GM18873 (cell line): ENCODE data around the gene C10orf71.

ENCODE experiments used
- ATAC-seq: cut with Tn5 transposase; IDR thresholded peaks from one replicate; pipeline ENCODE4 v1.9.1; 2021; ENCODE audit warnings: mild to moderate bottlenecking, moderate library complexity, moderate number of reproducible peaks; ENCODE audit not compliant: unreplicated experiment, low FRiP score

The C10orf71 gene

DNA sequence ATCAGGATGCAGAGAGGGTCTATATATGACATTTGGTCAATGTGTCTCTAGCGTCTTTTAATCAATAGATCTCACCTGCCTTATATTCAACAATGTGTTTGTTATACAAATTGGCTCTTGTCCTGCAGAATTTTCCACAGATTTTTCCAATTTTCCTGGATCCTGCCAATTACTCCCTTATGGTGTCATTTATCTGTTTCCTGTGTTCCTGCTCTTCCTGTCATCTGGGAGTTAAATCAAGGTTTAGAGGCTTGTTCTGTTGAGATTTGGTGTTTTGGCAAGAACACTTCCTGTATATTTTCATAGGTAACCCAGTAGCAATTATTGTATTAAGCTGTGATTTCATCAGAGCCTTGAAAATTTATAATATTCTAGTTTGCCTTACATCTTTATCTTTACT lies 8.8 kb upstream of the C10orf71 start:
- no peak for ATAC-seq

DNA sequence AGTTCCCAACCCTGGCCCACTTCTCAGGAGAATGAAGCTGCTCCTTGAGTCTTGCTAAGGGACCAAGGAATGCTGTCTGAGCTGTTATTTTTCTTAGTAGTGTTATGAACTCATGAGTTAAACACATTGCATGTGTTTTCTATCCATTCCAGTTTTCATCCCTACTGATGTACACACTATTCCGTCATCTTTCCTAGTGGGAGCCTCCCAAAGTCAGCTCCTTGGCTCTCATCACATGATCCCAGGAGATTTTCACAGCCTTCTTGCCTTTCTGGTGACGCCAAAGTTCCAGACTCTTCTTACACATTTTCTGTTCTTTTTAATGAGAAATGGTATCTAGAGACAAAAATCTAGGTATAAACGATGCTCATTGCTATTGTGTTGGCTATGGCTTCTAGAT lies 8.4 kb upstream of the C10orf71 start:
- ATAC-seq = no peak

DNA sequence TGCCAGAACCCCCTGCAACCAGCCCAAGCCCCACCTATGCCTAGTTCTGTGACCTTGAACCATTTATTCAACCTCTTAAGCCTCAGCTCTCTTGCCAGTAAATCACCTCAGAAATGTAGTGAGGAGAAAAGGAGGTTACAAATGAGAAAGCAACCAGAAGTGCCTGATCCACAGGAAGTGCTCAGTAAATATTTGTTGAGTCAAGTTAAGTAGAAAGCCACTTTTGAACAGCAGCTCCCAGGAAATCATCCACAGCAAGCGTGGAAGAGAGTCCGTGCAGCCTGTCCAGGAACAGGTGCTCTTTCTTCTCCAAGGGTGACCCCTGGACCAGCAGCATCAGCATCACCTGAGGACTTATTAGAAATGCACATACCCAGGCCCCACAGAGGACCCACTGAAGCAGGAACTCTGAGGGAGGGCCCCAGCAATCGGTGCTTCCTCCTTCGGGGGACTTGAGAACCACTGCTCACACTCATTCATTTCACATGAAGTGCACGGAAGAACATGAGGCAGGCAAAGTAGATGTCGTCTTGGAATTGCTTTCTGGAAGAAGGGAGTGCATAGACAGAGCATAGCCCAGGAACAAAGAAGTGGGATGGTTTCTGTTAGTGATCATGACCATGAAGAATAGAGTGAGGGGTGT lies 6.3 kb upstream of the C10orf71 start:
- ATAC-seq = no peak

DNA sequence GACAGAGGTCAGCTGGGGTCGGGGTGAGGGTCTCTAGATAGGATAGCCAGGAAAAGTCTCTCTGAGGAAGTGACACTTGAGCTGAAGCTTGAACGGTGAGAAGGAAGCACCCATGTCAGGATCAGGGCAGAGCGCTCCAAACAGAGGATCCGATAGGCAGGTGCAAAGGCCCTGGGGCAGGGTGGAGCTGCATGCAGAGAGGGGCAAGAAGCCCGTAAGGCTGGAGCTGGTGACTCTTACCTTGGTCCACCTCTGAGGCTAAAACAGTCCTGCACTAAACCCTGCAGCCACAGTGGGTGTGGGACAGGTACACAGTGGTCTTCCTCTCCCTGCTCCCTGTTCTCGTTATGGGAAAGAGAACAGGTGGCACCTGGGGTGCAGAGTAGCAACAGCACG lies 5.8 kb upstream of the C10orf71 start:
- no peak for ATAC-seq

DNA sequence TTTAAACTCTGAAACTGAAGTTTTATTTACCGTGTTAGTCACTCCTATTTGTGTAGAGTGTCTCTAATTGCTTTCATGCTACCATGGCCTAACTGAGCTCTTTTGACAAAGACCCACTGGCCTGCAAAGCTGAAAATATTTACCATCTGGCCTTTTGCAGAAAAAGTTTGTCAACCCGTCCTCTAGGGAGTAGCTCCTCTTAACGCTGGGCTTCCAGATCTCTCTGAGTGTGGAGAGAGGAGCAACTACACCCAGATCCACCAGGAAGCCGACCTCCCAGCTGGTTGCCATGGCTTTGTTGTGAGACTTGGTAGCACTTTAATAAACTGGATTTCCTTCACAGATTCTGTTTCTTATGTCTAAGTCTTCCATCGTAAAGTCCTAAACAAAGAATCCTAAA lies 4.2 kb upstream of the C10orf71 start:
- no peak for ATAC-seq

DNA sequence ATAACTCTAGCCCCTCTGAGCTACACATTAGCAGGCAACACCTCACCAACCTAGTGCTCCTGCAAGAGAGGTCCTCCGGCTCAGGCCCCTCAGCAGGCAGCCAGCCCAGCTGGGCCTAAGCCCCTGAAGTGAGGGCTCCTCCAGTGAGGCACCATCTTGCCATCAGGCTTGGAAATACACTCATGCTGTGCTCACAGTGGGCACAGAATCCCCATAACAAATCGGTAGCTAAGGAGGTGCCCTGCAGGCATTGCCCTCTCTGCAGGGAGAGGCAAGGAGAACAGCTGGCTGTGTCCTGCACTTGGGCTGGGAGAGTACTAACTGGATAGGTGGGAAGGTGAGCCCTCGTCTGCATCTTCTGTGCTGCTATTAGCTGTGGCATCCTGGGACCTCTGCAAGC lies 3.7 kb upstream of the C10orf71 start:
- ATAC-seq = no peak

DNA sequence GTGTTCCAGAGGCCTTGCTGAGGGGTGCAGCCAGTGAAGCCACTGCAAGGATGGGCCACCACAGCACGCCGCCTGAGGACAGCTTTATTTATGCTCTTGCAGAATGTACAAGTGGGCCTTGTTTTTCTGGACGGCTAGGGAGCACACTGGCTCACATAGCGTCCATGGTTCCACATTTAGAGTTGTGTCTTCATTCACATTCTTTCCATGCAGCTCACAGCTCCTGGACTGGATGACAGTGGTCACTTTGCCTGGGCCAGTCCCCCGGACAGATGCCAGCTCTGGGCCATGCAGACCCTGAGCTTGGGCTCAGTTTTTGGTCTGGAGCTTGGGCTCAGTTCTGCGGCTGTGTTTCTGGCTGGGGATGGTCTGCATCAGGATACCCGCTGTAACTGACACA lies 2.6 kb upstream of the C10orf71 start:
- ATAC-seq = no peak

DNA sequence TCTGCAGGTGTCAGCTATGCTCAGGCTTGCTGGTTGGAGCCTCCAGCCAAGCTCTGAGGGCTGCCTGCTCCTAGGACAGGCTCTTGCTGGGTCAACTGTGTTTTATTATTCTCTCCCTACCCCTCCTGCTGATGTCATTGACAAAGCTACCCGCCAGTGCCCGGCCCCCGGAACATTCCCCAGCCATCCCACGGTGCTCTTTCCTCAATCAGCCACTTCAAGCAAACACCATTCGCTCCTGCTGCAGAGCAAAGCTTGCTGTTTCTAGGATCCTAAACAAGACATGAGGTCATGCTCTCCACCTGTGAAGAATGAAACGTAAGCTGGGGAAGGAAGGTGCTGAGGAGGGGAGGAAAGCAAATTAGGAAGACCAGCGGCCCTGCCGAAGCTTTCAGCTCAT lies 2.1 kb upstream of the C10orf71 start:
- ATAC-seq = no peak

DNA sequence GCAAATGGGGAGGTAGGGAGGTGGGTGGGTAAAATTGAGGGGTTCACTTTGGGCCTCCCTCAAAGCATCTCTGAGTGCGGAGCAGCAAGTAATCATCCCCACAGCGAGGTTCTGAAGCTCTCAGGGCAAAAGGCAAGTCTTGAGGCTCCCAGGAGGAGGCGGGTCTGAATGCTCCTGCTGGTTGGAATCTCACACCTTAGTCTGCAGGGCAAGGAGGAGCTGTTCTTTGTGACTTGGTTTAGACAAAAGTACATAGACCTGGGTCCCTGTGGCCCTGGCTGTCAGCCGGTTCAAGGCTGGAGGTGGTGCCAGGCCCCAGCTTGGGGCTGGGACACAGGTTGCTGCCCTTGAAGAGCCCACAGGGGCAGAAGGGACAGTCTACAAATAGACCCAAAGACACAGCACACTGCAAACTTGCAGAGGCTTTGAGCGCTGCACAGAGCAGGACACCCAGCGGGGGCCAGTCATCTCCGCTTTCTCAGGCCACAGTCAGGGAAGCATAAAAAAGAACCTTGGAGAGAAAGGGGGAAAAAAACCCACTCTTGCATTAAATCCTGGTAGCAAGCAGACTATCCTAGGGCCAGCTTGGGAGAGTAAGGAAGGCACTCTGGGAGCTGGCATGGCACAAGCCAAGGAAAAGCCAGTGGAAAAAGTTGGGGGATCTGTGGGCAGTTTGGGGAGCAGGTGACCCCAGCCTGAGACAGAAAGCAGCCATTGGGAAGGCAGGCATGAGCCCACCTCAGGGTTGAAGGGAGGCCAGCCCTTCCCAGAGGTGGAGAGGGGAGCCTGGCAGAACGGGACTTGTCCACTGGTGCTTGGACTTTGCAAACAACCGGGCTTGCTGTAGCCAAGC lies 926 bp upstream of the C10orf71 start:
- ATAC-seq = no peak

DNA sequence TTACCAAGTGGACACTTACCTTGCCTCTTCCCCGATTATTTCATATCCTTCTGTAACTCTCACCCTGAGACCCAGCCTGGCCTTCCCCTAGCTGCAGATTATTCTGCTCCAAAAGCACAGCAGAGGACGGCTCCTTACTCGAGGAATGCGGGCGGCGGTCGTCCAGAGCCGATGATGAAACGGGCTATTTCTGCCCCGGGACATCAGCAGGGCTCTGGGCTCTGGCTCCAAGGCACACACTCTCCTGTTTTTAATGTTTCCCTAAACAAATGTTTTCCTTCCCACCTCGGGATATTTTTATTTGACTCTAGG lies 343 bp upstream of the C10orf71 start:
- no peak for ATAC-seq

DNA sequence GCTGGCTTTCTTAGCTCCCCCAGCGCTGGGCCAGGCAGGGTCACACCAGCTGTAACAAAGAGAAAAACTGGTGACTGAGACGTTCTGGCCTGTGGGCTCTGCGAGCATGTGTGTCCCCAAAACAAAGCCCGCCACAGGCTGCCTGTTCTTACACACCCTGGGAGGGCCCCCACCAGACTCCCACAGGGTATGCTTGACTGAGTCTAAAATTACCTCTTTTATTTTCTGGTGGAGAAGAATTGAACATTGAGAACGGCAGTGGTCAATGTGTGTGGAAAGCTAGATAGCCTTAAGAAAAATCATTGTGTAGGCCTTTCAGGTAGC lies 808 bp downstream of the C10orf71 start:
- ATAC-seq = peak; percentile 58

DNA sequence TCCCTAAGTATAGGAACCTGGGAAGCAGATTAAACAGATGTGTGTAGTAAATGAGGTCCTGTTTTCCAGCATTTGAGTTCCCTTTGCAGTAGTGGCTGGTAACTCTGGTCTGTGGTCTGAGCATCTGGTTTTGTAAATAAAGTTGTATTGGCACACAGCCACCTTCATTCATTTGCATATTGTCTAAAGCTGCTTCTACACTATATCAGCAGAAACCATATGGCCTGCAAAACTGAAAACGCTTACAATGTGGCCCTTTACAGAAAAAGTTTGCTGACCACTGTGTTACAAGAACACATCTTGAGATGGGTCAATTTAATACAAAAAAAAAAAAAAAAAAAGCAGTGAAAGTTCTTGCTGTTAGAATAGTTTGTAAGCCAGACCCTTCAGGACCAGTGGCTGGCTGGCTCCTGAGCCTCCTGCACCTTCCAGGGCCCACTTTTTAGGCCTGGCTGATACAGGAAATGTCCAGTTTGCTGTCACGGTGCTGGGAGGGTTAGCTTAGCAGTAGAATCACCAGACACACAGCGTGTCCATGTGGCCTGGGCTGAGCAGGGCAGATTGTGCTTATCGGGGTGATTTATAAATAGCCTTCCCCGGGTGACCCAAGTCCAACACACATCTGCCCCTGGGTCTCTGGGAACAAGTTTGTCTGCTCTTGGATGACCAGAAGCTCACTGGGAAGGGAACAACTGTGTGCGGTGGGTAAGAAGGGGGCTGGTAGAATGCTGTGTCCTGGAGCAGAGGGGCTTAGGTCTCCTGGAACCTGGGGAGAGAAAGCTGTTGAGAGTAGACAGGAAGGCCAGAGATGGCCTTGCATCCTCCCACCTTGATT lies 1.4 kb downstream of the C10orf71 start:
- ATAC-seq = peak; percentile 68

DNA sequence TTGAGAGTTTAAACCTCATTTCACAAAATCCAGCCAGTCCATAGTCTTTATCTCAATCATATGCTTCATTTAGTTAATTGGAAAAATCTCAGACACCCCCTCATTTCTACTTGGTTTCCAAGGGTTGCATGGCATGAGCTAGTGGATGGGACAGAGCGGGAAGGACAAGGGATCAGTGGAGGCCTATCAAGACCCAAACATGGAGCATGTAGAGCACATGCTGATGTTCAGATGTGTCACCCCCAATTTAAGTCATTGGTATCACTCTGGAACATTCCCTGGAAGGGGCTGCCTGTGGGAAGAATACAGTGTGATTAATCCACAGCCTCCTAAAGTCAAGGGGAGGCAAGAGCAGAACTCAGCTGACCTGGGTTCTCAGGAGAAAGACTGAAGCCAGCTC lies 2.3 kb downstream of the C10orf71 start:
- ATAC-seq = no peak

DNA sequence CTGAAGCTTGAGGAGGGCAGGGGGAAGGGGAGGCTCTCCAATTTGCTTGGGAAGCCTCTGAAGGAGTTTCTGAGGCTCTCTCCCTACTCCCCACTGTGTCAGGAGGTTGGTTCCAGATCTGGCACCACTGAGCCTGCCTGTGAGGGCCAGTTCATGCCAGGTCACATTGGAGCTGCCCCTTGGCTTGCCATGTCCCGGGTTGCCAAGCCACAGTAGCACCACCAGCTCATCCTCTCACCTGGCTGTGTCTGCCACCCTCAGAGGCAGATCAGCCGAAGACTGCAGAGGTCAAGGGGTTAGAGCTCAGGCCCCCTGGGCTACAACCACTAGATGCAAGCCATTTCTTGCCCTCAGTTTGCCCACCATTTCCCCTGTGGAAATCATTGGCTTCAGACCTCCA lies 3.1 kb downstream of the C10orf71 start:
- no peak for ATAC-seq

DNA sequence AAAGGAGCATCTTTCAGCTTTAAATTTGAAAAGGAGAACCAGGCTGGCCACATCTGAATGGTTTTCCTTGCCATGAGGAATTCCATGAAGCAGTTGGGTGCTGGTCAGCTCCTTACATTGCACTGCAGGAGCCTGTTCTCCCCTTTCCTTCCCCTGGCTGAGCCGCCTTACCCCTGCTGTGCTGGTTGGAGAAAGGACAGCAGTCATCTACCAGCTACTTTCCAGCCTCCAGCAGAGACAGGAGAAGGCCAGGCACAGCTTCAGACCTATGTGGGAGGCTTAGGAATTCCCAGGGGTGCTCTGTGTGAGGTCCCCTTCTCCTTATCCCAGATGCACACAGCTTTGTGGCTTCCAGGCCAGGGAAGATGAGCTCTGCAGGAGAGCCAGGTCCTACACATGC lies 4.7 kb downstream of the C10orf71 start:
- ATAC-seq = no peak

DNA sequence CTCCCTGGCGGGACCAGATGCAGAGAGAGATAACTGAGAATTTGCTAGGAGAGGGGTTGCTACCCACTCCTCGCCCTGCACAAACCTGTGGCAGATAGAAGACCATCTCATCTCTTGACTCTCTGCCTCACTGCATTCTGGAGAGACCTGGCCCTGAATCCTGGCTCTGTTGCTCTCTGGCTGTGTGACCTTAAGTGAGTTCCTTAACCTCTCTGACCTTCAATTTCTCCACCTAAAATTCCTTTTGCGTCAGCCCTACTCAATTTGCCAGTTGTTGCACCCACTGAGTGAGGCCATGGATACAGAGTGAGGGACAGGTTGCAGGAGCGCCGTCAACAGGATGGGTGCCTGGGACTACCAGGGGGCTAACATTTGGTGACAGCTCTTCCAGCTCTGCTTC lies 5.2 kb downstream of the C10orf71 start:
- no peak for ATAC-seq

DNA sequence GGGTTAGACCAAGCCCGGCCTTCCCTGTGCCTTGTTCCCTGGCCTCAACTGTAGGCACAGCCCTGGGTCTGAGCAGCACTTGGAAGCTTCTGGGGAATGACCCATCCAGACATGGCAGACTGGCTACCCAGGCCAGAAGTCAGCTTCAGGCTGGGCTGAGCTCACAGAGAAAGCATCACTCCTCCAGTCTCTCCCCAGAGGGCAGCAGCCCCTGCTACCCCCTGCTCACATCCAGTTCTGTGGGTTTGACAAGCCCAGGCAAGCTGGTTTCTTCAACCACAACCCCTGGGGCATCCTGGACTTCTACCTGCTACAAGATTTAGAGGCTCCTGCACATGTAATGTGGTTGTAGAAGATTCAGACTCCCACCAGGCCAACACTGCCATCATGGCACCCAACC lies 9.0 kb downstream of the C10orf71 start:
- no peak for ATAC-seq

DNA sequence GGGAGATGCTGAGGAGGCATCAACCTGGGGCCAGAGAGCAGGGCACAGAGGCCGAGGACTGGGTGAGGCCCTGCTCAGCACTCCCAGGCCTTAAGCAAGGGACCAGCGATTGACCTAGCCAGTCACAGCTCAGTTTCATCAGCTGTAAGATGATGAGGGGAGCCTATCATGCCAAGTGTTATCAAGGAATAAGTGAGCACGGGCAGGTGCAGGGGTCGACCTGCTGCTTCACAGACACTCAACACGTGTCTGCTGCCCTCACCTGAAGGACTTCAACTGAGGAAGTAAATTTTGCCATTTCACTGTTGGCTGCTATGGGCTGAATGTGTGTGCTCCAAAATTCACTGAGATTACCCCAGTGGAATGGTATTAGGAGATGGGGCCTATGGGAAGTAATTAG lies 9.9 kb downstream of the C10orf71 start:
- no peak for ATAC-seq

DNA sequence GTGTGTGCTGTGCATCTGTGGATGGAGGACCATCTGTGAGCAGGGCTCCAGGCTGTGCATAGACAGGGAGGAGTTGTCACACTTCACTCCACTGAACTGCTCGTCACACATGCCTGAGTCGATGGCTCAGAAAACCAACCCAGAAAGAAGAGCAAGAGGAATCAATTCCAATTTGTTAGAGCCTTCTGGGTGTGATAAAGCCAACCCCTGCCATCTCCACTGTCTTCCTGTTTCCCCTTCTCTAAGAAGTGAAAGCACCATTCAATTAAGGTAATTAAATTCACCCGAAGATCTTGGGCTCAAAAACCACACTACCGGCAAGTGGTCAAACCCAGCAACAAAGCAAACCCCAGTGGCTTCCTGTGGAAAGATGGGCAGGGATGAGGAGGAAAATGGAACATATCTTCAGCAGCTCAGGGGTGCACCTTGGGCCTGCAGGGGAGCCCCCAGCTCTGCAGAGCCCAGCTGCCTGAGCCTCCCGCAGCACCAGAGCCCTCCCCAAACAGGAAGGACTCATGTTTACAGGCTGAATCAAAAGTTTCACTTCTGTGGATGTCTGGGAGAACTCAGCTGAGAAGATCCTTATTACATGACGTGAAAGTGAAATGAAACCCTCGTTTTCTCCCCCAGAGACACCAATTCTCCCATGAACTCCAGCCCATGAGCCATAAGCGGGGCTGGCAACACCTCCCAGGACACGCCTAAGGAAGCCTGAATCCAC lies 10.9 kb downstream of the C10orf71 start:
- no peak for ATAC-seq

DNA sequence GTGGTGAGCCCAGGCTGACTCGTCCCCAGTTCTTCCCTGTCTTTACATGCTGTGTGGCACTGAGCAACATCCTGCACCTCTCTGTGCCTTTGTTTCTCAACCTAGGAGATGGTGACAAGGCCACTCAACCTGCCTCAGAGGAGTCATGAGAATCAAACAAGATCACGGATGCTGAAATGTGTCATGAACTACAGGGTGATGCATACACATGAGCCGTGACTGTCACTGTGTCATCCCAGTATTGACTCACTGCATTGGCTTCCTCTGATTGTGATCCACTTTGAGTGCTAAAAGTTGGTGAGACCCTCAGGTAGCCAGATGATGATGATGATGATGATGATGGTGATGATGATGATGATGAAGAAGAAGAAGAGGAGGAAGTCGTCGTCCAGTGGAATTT lies 11.5 kb downstream of the C10orf71 start:
- no peak for ATAC-seq

DNA sequence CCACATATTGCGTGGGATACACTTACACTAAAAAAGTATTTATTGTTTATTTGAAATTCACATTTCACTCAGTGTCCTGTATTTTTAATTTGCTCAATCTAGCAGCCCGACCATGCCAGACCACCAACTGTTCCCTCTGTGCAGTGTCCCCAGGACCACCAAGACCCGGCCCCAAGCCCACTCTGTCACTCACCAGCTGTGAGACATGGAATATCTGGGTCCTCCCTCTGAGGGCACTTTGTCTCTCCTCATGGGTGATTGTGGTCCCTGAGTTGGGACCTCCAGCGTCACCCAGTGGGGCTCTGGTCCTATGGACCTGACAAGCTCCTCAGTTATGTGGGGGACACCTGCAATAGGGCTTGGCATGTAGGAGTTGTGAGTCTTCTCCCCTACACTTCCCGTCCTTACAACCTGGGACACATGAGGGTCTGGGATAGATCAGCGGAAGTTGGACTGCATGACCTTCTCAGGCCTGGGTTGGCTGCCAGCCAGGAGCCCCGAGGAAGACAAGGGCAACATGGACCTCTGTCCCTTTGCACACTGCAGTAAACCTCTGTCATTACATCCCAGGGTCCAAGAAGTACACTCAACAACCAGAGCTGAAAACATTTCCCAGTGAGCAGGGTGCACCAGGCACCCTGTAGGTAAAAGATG lies 12.1 kb downstream of the C10orf71 start:
- ATAC-seq = no peak
